Measurements from ENCODE around the gene ST6GALNAC4.
A peak's percentile ranks its signal among the peaks of the same experiment; 100 is the strongest.

The ST6GALNAC4 gene

DNA sequence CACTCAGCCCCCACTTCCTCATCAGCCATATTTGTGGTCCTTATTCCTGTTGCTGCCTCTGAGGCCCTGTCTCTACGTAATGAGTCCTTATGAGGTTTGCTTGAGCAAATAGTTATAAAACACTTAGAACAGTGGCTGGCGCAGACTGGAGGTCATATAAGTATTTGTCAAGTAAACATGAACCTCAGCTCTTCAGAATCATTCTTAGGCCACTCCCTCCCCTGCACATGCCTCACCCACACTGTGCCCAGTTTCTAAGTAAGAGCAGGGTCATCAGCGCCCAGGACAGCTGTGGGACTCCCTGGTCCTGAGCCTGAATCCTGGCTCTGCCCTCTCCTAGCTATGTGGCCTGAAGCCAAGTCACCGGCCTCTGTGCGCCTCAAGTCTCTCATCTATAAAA lies 4.0 kb downstream of the ST6GALNAC4 start:
- Histone ChIP-seq H3K27me3 (ENCODE audit: control insufficient read depth, insufficient read depth, low read length) (no peaks in the 10 kb centered on the region), H3K27ac (ENCODE audit: low read depth, low read length) (no peak overlapping the region), H3K4me1 (ENCODE audit: control insufficient read depth, insufficient read depth, low read length) (peaks cover 9% of the 10 kb centered on the region), H3K36me3 (ENCODE audit: control insufficient read depth, insufficient read depth, low read length) (peaks cover 9% of the 10 kb centered on the region), H3K9ac (ENCODE audit: low read length) (no peak overlapping the region), H3K4me3 (ENCODE audit: low read length) (no peak overlapping the region)

DNA sequence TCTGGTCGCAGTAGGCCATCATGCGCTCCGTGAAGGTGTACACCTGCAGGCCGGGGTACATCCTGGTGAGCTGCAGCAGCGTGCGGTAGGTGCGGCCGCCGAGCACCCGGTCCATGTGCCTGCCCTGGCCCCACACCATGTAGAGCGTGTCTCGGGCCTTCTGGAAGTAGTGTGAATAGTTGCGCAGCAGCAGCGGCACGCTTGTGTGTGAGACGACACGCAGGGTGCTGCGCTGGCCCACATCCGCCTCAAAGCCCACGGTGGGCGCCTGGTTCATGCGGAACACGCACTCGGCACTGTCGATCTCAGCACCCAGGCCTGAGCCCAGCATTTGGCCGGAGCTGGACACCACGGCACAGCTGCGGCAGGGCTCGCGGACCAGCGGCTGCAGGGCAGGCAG lies 4.5 kb downstream of the ST6GALNAC4 start:
- Histone ChIP-seq H3K27ac (ENCODE audit: low read depth, low read length) (no peak overlapping the region), H3K9ac (ENCODE audit: low read length) (no peak overlapping the region), H3K4me1 (ENCODE audit: control insufficient read depth, insufficient read depth, low read length) (peaks cover 5% of the 10 kb centered on the region), H3K27me3 (ENCODE audit: control insufficient read depth, insufficient read depth, low read length) (no peaks in the 10 kb centered on the region), H3K36me3 (ENCODE audit: control insufficient read depth, insufficient read depth, low read length) (peaks cover 9% of the 10 kb centered on the region), H3K4me3 (ENCODE audit: low read length) (no peak overlapping the region)

DNA sequence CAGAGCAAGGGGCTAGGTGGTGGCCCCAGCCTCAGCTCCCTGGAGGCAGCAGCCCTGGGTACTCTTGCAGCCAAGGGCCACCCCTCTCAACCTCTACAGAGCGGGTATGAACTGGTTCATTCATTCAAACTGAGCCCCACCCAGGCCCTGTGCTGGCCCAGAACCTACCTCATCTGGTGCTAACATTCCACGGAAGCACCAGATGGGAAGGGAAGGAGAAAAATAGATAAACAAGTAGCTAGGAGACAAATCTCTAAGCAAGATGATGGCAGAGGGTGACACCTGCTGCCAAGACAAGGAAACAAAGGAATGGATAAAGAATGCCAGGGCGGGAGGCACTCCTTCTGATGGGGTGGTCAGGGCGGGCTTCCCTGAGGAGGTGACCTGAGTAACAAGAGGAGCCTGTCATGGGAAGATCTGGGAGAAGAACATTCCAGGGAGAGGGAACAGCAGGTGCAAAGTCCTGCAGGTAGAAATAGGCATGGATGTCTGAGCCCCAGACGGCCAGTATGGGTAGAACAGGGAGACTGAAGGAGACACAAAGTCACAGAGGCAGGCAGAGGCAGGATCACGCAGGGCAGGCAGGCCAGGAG lies 6.1 kb downstream of the ST6GALNAC4 start:
- no peaks in the 10 kb centered on the region for H3K4me1 ChIP-seq (ENCODE audit: control insufficient read depth, insufficient read depth, low read length)
- no peak overlapping the region for H3K9ac ChIP-seq (ENCODE audit: low read length)
- peaks cover 9% of the 10 kb centered on the region for H3K36me3 ChIP-seq (ENCODE audit: control insufficient read depth, insufficient read depth, low read length)
- H3K27me3 ChIP-seq (ENCODE audit: control insufficient read depth, insufficient read depth, low read length): no peaks in the 10 kb centered on the region
- H3K27ac ChIP-seq (ENCODE audit: low read depth, low read length): no peak overlapping the region
- H3K4me3 ChIP-seq (ENCODE audit: low read length): no peak overlapping the region

DNA sequence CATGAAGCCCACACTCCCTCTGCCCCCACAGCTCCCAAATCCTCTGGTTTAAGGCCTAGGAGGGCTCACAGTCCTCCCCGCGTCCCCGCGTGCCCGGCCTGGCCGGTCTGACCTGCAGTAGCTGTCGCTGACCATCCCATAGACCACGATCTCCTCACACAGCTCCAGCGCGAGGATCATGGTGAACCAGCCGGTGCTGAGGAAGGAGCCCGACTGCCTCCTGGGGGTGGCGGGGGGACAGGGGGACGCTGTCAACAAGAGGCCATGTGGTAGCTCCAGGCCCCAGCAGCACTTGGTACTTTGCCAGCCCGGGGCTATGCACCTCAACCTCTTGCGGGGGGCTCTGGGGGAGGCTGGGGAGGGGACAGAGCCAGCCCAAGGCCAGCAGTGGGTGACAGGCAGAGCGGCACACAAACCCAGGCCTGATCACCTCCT lies 7.0 kb downstream of the ST6GALNAC4 start:
- Histone ChIP-seq H3K36me3 (ENCODE audit: control insufficient read depth, insufficient read depth, low read length) (peaks cover 9% of the 10 kb centered on the region), H3K4me3 (ENCODE audit: low read length) (no peak overlapping the region), H3K4me1 (ENCODE audit: control insufficient read depth, insufficient read depth, low read length) (no peaks in the 10 kb centered on the region), H3K9ac (ENCODE audit: low read length) (no peak overlapping the region), H3K27ac (ENCODE audit: low read depth, low read length) (no peak overlapping the region), H3K27me3 (ENCODE audit: control insufficient read depth, insufficient read depth, low read length) (no peaks in the 10 kb centered on the region)

DNA sequence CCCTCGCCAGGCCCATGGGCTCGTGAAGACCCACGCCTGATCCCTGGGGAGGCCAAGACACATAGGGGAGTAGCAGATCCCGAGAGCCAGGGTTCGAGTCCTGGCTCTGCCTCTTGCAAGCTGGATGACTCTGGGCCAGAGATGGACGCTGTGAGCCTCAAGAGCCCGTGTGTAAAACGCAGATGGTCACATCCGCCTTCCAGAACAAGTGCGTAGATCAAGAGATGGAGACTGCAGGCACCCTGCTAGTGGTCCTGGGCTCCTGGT lies 8.2 kb downstream of the ST6GALNAC4 start:
- Histone ChIP-seq H3K4me3 (ENCODE audit: low read length) (no peak overlapping the region), H3K9ac (ENCODE audit: low read length) (no peak overlapping the region), H3K36me3 (ENCODE audit: control insufficient read depth, insufficient read depth, low read length) (peaks cover 9% of the 10 kb centered on the region), H3K4me1 (ENCODE audit: control insufficient read depth, insufficient read depth, low read length) (no peaks in the 10 kb centered on the region), H3K27ac (ENCODE audit: low read depth, low read length) (no peak overlapping the region), H3K27me3 (ENCODE audit: control insufficient read depth, insufficient read depth, low read length) (no peaks in the 10 kb centered on the region)

DNA sequence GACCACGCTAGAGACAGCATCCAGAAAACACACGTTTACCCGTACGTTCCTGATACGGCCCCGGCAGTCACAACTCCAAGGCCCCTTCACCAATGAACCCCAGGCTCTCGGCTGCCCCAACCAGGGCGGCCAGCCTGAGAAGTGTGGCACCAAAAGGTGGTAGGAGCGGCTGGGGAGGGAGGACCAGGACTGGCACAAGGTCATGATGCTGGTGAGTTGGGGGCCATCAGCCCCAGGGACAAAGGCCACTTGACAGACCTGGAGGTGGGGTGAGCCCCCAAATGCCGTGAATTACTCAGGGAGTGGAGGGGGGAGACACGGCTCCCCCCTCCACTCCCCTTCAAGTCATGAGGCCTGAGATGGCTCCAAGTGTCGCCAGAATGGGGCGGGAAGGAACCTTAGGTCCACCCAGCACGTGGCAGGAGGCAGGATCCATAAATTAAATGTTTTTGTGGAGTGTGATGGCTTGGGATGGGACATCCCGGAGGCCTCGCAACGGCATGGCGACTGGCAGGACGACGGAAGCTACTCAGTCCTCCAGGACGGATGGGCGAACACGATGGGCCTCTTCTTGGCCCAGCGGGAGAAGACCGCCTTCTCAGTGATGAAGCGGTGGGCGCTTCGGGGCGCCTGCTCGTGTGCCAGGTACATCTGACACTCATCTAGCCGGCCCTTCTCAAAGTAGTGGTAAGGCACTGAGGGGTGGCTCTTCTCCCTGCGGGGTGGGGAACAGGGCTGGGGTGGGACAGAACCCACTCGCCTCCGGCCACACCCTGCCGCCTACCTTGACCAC lies 8.8 kb downstream of the ST6GALNAC4 start:
- H3K9ac ChIP-seq (ENCODE audit: low read length): no peak overlapping the region
- H3K27me3 ChIP-seq (ENCODE audit: control insufficient read depth, insufficient read depth, low read length): no peaks in the 10 kb centered on the region
- no peak overlapping the region for H3K4me3 ChIP-seq (ENCODE audit: low read length)
- no peak overlapping the region for H3K27ac ChIP-seq (ENCODE audit: low read depth, low read length)
- H3K4me1 ChIP-seq (ENCODE audit: control insufficient read depth, insufficient read depth, low read length): no peaks in the 10 kb centered on the region
- peaks cover 9% of the 10 kb centered on the region for H3K36me3 ChIP-seq (ENCODE audit: control insufficient read depth, insufficient read depth, low read length)

DNA sequence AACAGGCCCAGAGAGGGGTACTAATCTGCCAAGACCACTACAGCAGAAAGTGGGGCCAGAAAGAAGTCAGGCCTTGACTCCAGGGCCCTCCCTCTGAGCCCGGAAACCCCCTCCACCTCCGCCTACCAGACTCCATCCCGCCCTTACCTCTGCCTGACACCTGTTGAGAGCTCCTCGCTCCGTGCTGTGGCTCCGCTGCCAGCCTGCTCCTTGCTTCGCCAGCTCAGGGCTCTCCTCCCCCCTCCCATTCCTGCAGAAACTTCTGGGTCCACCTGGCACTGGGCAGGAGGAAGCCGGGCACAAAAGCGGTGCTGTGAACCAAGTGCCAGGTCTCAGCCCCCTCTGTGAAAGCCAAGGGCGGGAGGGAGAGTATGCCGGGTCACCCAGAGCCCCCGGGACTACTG lies 11.1 kb downstream of the ST6GALNAC4 start:
- Histone ChIP-seq H3K36me3 (ENCODE audit: control insufficient read depth, insufficient read depth, low read length) (no peaks in the 10 kb centered on the region), H3K9ac (ENCODE audit: low read length) (peak overlapping the region; percentile 66), H3K4me1 (ENCODE audit: control insufficient read depth, insufficient read depth, low read length) (no peaks in the 10 kb centered on the region), H3K4me3 (ENCODE audit: low read length) (peak overlapping the region; percentile 54), H3K27me3 (ENCODE audit: control insufficient read depth, insufficient read depth, low read length) (no peaks in the 10 kb centered on the region), H3K27ac (ENCODE audit: low read depth, low read length) (no peak overlapping the region)

DNA sequence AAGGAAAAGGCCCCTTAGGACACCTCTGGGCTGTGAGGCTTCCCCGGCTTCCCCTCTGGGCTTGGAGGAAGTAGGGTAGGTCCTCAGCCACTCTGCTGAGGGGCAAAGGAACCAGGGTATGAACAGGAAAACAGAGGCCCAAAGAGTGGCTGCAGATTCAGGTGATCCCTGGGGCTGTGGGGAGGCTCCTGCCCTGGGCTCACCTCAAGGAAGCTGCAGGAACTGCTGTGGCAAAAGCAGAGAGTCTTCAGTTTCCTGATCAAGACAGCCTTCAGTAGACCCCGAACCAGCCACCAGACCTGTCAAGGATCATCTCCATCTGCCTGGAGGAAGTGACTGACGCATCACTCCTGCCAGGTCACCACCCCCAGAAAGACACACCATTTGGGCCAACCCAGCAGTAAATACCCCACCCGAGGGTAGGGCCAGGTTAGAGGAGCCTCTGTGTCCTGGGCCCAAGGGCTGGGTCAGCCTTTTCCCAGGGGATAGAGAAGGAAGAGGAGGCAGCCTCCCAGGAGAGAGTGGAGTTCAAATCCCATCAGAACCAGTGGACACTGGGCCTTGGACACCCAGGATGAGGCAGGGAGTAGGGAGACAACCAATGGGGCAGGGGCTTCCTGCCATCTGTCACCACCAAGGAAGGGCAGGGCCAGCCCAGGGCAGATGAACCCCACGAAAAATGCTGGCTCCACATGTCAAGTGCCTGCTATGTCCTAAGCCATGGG lies 11.7 kb downstream of the ST6GALNAC4 start:
- no peaks in the 10 kb centered on the region for H3K27me3 ChIP-seq (ENCODE audit: control insufficient read depth, insufficient read depth, low read length)
- peak overlapping the region; percentile 66 for H3K9ac ChIP-seq (ENCODE audit: low read length)
- H3K4me1 ChIP-seq (ENCODE audit: control insufficient read depth, insufficient read depth, low read length): no peaks in the 10 kb centered on the region
- H3K36me3 ChIP-seq (ENCODE audit: control insufficient read depth, insufficient read depth, low read length): no peaks in the 10 kb centered on the region
- peak overlapping the region; percentile 27 for H3K27ac ChIP-seq (ENCODE audit: low read depth, low read length)
- H3K4me3 ChIP-seq (ENCODE audit: low read length): peak overlapping the region; percentile 54

DNA sequence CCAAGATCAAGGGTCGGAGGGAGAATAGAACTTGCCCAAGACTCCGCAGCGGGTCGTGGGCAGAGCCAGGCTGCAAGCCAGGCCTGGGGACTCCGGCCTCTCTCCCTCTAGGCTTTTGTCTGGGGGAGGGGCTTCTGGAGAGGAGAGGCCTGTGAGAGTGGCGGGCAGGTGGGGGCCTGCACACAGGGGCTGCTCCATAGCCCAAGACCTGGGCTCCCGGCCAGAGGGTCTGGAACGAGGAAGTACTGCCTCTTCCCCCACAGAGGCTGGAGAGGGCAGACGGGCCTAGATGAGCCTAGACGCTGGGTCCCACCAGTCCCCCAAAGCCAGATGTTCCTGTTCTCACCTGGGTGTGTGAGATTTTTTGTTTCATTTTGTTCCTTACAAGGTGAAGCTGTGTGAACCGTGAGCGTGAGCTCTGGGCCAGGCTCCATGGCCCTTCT lies 12.3 kb downstream of the ST6GALNAC4 start:
- H3K27ac ChIP-seq (ENCODE audit: low read depth, low read length): peak overlapping the region; percentile 27
- no peaks in the 10 kb centered on the region for H3K36me3 ChIP-seq (ENCODE audit: control insufficient read depth, insufficient read depth, low read length)
- peak overlapping the region; percentile 66 for H3K9ac ChIP-seq (ENCODE audit: low read length)
- H3K4me3 ChIP-seq (ENCODE audit: low read length): peak overlapping the region; percentile 54
- no peaks in the 10 kb centered on the region for H3K27me3 ChIP-seq (ENCODE audit: control insufficient read depth, insufficient read depth, low read length)
- peaks cover 5% of the 10 kb centered on the region for H3K4me1 ChIP-seq (ENCODE audit: control insufficient read depth, insufficient read depth, low read length)

DNA sequence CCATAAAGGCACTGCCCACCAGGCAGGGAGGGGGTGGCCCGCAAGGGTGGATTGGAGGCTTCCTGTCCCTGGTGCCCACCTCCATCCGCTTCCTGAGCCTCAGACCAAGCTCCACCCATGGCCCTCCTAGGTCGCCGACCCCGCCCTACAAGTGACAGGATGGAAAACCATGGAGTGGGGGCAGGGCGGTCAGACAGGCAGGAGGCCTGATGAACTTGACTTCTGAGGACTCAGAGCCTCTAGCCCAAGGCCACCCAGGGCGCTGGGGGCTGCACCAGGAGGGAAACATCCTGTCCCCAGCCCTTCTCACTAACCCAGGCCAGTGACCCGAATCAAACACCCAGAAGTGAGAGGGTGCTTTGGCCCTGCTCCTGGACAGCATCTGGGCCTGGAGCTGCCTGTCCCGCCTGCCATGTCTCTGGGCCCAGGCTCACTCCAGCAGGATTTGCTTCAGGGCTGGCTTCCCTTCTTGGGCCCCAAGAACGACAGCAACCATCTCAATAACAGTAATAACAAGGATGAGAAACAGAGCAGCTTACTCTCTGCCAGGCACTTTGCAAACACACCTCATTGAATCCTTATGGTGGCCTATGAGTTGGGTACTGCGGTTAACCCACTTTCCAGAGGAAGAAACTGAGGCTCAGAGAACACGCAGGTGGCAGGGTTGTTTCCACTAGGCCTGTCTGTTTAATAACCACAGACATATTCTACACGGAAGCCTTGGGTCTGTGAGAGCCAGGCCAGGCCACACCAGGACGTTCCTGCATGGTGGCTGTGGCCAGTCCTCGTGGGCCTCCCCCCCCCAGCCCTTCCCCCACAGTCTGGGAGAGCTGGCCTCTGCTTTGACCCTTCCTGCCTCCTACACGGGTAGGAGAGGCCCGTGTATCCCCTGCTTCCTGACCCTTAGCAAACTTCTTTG lies 13.0 kb downstream of the ST6GALNAC4 start:
- peaks cover 5% of the 10 kb centered on the region for H3K4me1 ChIP-seq (ENCODE audit: control insufficient read depth, insufficient read depth, low read length)
- H3K4me3 ChIP-seq (ENCODE audit: low read length): peak overlapping the region; percentile 54
- H3K36me3 ChIP-seq (ENCODE audit: control insufficient read depth, insufficient read depth, low read length): no peaks in the 10 kb centered on the region
- no peak overlapping the region for H3K27ac ChIP-seq (ENCODE audit: low read depth, low read length)
- peak overlapping the region; percentile 12 for H3K9ac ChIP-seq (ENCODE audit: low read length)
- H3K27me3 ChIP-seq (ENCODE audit: control insufficient read depth, insufficient read depth, low read length): no peaks in the 10 kb centered on the region

DNA sequence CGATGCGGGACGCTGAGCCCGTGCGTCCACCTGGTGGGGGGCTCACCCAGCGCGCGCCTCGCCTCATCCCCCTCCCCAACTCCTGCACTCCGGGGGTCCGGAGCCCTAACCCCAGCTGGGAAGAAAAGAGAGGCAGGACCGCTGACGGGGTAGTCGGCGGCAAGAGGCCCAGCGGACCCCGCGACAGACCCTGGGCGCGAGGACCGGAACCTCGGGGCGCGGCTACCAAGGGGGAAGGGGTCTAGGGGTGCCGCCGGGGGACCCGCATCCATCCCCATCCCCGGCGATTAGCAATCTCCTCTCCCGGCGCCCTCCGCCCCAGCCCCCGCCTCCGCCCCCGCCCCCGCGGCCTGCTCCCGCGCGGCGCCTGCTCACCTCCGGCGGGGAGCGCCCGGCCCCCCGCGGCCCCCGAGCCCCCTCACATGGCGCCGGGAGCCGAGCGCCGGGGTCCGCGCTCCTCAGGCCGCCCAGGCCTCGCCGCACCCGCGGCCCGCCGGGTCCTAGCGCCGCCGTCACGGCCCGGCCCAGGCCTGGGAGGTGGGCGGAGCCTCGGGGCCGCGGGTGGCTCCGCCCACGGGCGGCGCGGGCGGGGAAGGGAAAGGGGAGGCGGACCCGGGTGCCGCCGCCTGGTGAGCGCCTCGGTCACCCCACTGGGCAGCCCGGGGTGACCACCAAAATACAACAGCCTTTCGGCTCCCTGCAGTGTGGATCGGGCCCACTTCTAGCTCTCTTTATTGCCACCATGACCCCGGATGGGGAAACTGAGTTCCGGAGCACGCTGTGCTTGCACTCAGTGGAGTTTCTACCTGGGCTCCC lies 17.5 kb downstream of the ST6GALNAC4 start, which contains the start of gene ST6GALNAC6:
Gene ST6GALNAC6 (minus strand): TSS at position 476 of the 816 bp plus-strand sequence. CDS start 1,622 bp downstream, outside the sequence.
- Histone ChIP-seq H3K4me3 (ENCODE audit: low read length) (peak within 1 kb of the TSS; percentile 90), H3K36me3 (ENCODE audit: control insufficient read depth, insufficient read depth, low read length) (peaks cover 21% of the 10 kb centered on the region), H3K4me1 (ENCODE audit: control insufficient read depth, insufficient read depth, low read length) (peaks cover 15% of the 10 kb centered on the region), H3K27ac (ENCODE audit: low read depth, low read length) (peak within 1 kb of the TSS; percentile 88), H3K9ac (ENCODE audit: low read length) (peak within 1 kb of the TSS; percentile 83), H3K27me3 (ENCODE audit: control insufficient read depth, insufficient read depth, low read length) (no peaks in the 10 kb centered on the region)
